Natural killer cell treated with Interleukin-12 subunit alpha and Interleukin-12 subunit beta and Interleukin-15 and Interleukin-18, amount 100 ng/mL, for 72 hours (primary cell): ENCODE results near the gene ZBP1. TPM values are rescaled to one million over a fixed set of nuclear protein-coding genes. Genes with fewer than 3 reads are reported as not detected.

Experiments
- ATAC-seq, 2 donors: fragments of 150-1000 bp; cut with Tn5 transposase in 1 of 2; sonication (Bioruptor Pico), chemical (Tn5 transposase) in 1 of 2; 2 replicates each; pipeline ENCODE4 v1.10.0; 2021
- DNase-seq: peaks from one replicate; pipeline ENCODE4 v3.0.0; 2022; ENCODE audit warnings: low spot score
- H3K27ac Mint-ChIP-seq, 2 donors: 1 replicate in 1 of 2; 2 replicates in 1 of 2; pipeline ENCODE4 v1.8.0; 2022; ENCODE audit warnings: mixed read lengths in 2 of 2, mild to moderate bottlenecking in 1 of 2, moderate library complexity in 1 of 2
- H3K27me3 Mint-ChIP-seq, 2 donors: 1 replicate in 1 of 2; 2 replicates in 1 of 2; pipeline ENCODE4 v1.8.0; 2022; ENCODE audit warnings: mixed read lengths in 2 of 2
- H3K36me3 Mint-ChIP-seq: one replicate; pipeline ENCODE4 v1.8.0; 2022; ENCODE audit warnings: mixed read lengths
- H3K4me1 Mint-ChIP-seq, 2 donors: 1 replicate in 1 of 2; 2 replicates in 1 of 2; pipeline ENCODE4 v1.8.0; 2022; ENCODE audit warnings: low read depth in 2 of 2, mixed read lengths in 2 of 2, mild to moderate bottlenecking in 1 of 2
- H3K4me3 Mint-ChIP-seq: one replicate; pipeline ENCODE4 v1.8.0; 2022; ENCODE audit warnings: mixed read lengths
- H3K9me3 Mint-ChIP-seq: 2 replicates; pipeline ENCODE4 v1.8.0; 2022; ENCODE audit warnings: mixed read lengths
- total RNA-seq, 2 donors: library from RNA; stranded (reverse); gene quantifications; one replicate each; pipeline ENCODE4 v1.2.3, GENCODE V29; 2022

The ZBP1 gene
- total RNA-seq, 2 donors from 2014 or later: 4.8 to 4.9 TPM

- DNase-seq (no peak), ATAC-seq (peak in 1 of 2 donors; percentile 42)
- Mint-ChIP-seq H3K27ac (no peak overlapping the region), H3K27me3 (no peaks in the 10 kb centered on the region), H3K9me3 (no peaks in the 10 kb centered on the region), H3K36me3 (no peaks in the 10 kb centered on the region), H3K4me1 (peaks cover 25 to 28% of the 10 kb centered on the region in 2 donors), H3K4me3 (no peak overlapping the region)
Observed at GRCh38 chr20:57600320-57601210, 19.7 kb downstream of the ZBP1 start.

GRCh38 chr20:57598491-57598890 lies 21.7 kb downstream of the ZBP1 start:
- Mint-ChIP-seq H3K36me3 (no peaks in the 10 kb centered on the region), H3K4me1 (peaks cover 11 to 16% of the 10 kb centered on the region in 2 donors), H3K27me3 (no peaks in the 10 kb centered on the region), H3K9me3 (no peaks in the 10 kb centered on the region), H3K4me3 (no peak overlapping the region), H3K27ac (no peak overlapping the region)
- DNase-seq (no peak), ATAC-seq (no peak)

GRCh38 chr20:57598060-57598459 lies 22.2 kb downstream of the ZBP1 start:
- Mint-ChIP-seq H3K4me1 (peaks cover 8 to 15% of the 10 kb centered on the region in 2 donors), H3K9me3 (no peaks in the 10 kb centered on the region), H3K27ac (peak overlapping the region in 1 of 2 donors; percentile 48), H3K27me3 (no peaks in the 10 kb centered on the region), H3K36me3 (no peaks in the 10 kb centered on the region), H3K4me3 (no peak overlapping the region)
- DNase-seq (no peak), ATAC-seq (no peak)

- Mint-ChIP-seq H3K27ac (peak overlapping the region in 1 of 2 donors; percentile 48), H3K4me3 (no peak overlapping the region), H3K27me3 (no peaks in the 10 kb centered on the region), H3K9me3 (no peaks in the 10 kb centered on the region), H3K36me3 (no peaks in the 10 kb centered on the region), H3K4me1 (peaks cover 6 to 14% of the 10 kb centered on the region in 2 donors)
- peak; percentile 80 to 85 for ATAC-seq
- peak; percentile 80 for DNase-seq
Observed at GRCh38 chr20:57596998-57597939, 23.0 kb downstream of the ZBP1 start.

GRCh38 chr20:57596358-57596757 lies 23.9 kb downstream of the ZBP1 start:
- no peak overlapping the region for H3K4me3 Mint-ChIP-seq
- ATAC-seq (no peak), DNase-seq (no peak)
- no peak overlapping the region for H3K27ac Mint-ChIP-seq
- no peaks in the 10 kb centered on the region for H3K9me3 Mint-ChIP-seq
- H3K4me1 Mint-ChIP-seq: peaks cover 6 to 14% of the 10 kb centered on the region in 2 donors
- no peaks in the 10 kb centered on the region for H3K36me3 Mint-ChIP-seq
- no peaks in the 10 kb centered on the region for H3K27me3 Mint-ChIP-seq

- Mint-ChIP-seq H3K4me3 (no peak overlapping the region), H3K27ac (no peak overlapping the region), H3K36me3 (no peaks in the 10 kb centered on the region), H3K27me3 (no peaks in the 10 kb centered on the region), H3K9me3 (no peaks in the 10 kb centered on the region), H3K4me1 (peaks cover 0 to 9% of the 10 kb centered on the region in 2 donors)
- no peak for ATAC-seq
- no peak for DNase-seq
Observed at GRCh38 chr20:57595041-57596030, 24.9 kb downstream of the ZBP1 start.

GRCh38 chr20:57594092-57594951 lies 25.9 kb downstream of the ZBP1 start:
- H3K27me3 Mint-ChIP-seq: no peaks in the 10 kb centered on the region
- H3K36me3 Mint-ChIP-seq: no peaks in the 10 kb centered on the region
- DNase-seq (no peak), ATAC-seq (no peak)
- H3K4me1 Mint-ChIP-seq: peaks cover 0 to 9% of the 10 kb centered on the region in 2 donors
- H3K9me3 Mint-ChIP-seq: no peaks in the 10 kb centered on the region
- H3K4me3 Mint-ChIP-seq: no peak overlapping the region
- peak overlapping the region in 1 of 2 donors; percentile 50 for H3K27ac Mint-ChIP-seq

- H3K27ac Mint-ChIP-seq: peak overlapping the region in 1 of 2 donors; percentile 50
Observed at GRCh38 chr20:57593134-57593886, 26.9 kb downstream of the ZBP1 start.

GRCh38 chr20:57592263-57593092 lies 27.7 kb downstream of the ZBP1 start:
- Mint-ChIP-seq H3K4me1 (peaks cover 0 to 6% of the 10 kb centered on the region in 2 donors), H3K27ac (no peak overlapping the region), H3K36me3 (no peaks in the 10 kb centered on the region), H3K4me3 (no peak overlapping the region), H3K9me3 (no peaks in the 10 kb centered on the region), H3K27me3 (no peaks in the 10 kb centered on the region)
- ATAC-seq (no peak), DNase-seq (no peak)

More at GRCh38 chr20:57593134-57593886, 26.9 kb downstream of the ZBP1 start:
- no peaks in the 10 kb centered on the region for H3K27me3 Mint-ChIP-seq
- no peaks in the 10 kb centered on the region for H3K9me3 Mint-ChIP-seq
- no peaks in the 10 kb centered on the region for H3K36me3 Mint-ChIP-seq
- no peak overlapping the region for H3K4me3 Mint-ChIP-seq
- no peak for DNase-seq
- ATAC-seq: no peak
- H3K4me1 Mint-ChIP-seq: peaks cover 0 to 9% of the 10 kb centered on the region in 2 donors

GRCh38 chr20:57591289-57592229 lies 28.7 kb downstream of the ZBP1 start:
- H3K9me3 Mint-ChIP-seq: no peaks in the 10 kb centered on the region
- peaks cover 0 to 6% of the 10 kb centered on the region in 2 donors for H3K4me1 Mint-ChIP-seq
- H3K4me3 Mint-ChIP-seq: no peak overlapping the region
- peaks cover 0 to 5% of the 10 kb centered on the region in 2 donors for H3K27me3 Mint-ChIP-seq
- ATAC-seq: no peak
- DNase-seq: no peak
- H3K27ac Mint-ChIP-seq: no peak overlapping the region
- H3K36me3 Mint-ChIP-seq: no peaks in the 10 kb centered on the region
